Measurements from ENCODE around the gene MIR17HG.
A peak's percentile ranks its signal among the peaks of the same experiment; 100 is the strongest.

Gene MIR17HG

DNA sequence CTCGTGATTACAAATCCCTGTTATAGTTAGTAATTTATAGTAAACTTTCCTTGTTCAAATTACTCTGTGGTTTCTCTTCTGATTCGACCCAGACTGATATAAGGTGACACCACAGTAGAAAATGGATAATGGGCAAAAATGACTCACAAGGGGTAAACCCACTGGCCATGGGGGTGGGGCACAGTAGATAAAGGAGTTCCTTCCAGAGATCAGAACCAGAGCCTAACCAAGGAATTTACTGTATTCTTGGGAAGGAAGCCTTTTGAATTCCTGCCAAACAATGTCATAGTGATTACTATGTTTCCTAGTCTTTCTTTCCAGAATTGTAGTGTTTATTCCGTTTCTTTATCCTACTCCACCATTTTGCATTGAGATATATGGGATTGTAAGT, 21.9 kb downstream of the MIR17HG start:
- ATAC-seq, result peak; percentile 75 to 78

DNA sequence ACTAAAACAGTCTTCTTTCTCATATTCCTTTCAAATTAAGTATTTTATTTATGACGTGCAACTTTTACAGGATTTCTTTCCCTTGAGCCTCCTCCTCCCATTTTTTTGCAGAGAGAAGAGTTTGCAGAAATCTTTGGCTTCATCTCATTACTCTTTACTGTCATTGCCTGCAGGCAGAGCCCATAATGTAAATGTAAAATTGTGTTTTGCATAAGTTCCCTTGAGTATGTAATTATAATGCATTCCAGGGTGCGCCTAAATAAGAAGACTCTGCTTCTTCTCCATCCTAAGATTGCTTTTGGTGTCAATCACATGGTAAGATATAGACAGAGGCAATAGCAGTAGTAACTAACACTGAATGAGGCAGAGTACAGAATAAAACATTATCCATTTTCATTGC, 23.0 kb downstream of the MIR17HG start:
- no peak for ATAC-seq

DNA sequence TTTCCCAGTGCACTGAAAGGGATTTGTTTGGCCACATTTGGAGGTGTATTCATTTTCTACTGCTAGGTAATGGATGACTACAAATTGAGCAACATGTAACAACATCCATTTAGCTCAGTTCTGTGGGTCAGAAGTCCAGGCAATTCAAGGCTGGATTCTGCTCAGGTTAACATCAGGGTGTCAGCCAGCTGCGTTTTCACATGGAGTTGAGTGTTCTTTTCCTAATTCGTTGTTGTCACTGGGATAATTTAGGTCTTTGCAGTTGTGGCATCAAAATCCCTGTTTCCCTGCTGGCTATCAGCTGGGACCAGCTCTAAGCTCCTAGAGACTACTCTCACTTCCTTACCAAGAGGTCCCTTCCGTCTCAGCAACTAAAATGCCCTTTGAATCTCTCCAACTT, 25.4 kb downstream of the MIR17HG start:
- no peak for ATAC-seq

DNA sequence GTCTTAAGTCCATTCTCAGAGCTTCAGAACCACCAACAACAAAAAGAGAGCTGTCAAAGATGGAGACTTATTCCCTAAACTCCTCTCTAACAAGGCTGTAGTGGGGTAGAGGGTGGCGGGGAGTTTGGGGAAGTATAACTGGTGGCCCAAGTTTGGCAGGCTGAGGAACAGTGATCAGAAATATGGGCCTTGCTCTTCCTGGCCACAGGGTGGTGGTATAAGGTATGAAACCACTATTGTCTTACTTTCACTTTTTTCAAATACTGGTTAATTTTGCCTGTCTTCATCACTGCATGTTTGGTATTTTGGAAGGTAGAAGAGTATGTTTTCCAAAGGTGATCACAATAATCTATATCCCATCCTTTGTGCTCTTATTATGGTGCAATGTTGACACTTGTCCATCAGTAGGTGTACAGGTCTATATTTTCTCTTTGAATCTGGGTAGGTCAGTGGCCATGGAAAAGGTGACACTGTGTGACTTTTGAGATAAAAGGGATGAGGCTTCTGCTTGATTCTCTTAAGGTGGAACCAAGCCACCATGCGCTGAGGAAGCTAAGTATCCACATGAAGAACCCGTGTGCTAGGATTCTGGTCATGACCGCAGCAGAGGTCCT, 27.7 kb downstream of the MIR17HG start:
- peak; percentile 38 to 58 for ATAC-seq

DNA sequence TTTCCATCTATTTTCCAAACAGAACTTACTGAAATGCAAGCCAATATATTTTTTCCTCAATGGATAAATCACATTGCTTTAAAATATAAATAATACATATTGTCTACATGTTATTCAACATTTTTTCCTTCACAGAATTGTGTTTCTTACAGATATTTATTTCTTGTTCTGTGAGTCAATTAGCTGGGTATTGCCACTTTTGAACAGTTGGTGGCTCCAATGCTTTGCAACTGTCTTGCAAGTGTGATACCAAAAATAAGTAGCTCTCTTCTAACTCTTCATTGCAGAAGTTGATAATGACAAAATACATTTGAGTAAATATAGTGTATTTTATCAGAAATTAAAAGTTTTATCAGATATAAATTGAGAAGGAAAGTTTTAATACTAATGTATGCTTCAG, 33.9 kb downstream of the MIR17HG start:
- no peak for ATAC-seq

DNA sequence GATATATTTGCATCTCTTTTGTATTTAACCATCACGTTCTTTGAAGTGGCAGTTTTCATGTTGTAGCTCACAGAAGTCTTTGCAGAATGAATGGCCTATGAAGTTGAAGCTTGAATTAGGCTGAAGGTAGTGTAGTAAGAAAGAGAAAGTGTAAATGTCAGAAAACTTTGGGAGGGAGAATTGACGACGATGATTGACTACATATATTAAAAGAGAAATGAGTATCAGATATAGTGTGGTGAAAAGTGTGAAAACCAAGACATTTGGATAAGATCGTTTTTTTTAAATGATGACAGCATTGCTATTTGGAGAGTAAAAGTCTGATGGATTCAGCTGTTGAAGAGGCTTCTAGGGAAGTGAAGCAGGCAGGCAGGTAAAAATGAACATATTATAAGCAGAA, 36.3 kb downstream of the MIR17HG start:
- ATAC-seq, result no peak

DNA sequence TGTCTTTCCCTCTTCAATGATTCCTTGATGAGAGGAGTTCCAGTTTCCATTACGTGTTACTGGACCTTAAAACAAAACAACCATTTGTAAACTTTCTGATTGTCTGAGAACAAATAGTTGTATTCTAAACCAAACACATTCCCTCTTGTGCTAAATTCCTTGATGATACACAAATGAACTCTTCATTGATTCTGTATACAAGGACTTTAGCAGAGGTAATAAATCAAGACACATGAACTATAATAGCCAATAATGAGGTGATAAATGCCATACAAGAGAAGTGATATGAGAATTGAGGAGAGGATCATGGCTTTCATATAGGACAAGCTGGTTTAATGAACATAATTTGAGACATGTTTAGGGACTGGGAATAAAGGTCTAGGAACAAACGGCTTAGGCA, 37.4 kb downstream of the MIR17HG start:
- ATAC-seq, result no peak

DNA sequence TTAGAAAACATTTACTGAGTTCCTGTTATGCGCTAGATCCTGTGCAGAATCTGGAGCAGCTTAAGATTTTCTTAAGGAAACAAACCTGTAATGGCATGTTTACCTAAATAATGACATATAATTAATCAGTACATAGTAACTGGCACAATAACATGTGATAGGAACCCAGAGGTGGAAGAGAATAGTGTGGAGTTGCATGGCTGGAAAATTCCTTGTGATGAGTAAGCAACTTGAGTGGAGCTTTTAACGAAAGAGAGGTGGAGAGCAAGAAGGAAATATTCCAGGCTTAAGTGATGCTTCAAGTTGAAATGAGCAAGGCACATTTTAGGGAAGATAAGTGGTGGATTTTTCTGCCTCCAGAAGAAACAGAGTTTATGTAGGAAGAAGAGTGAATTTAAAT, 41.7 kb downstream of the MIR17HG start:
- no peak for ATAC-seq

DNA sequence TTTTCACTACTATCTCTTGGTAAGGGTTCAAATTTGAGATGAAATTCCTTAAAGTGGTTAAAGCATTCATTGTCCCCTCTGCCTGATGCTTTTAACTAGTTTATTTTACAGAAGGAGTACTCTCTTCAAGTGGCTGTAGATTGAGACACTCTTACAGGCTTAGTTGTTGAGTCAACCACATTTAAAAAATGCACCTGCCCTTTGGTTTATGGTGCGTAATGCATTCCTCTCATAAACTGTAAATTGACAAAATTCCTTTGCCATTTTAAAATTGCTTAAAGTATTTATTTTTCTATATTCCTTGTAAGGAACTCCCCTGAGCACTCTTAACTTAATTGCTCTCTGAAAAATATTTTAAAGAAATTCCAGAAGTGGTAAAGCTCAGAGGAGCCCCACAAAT, 50.1 kb downstream of the MIR17HG start:
- no peak for ATAC-seq

DNA sequence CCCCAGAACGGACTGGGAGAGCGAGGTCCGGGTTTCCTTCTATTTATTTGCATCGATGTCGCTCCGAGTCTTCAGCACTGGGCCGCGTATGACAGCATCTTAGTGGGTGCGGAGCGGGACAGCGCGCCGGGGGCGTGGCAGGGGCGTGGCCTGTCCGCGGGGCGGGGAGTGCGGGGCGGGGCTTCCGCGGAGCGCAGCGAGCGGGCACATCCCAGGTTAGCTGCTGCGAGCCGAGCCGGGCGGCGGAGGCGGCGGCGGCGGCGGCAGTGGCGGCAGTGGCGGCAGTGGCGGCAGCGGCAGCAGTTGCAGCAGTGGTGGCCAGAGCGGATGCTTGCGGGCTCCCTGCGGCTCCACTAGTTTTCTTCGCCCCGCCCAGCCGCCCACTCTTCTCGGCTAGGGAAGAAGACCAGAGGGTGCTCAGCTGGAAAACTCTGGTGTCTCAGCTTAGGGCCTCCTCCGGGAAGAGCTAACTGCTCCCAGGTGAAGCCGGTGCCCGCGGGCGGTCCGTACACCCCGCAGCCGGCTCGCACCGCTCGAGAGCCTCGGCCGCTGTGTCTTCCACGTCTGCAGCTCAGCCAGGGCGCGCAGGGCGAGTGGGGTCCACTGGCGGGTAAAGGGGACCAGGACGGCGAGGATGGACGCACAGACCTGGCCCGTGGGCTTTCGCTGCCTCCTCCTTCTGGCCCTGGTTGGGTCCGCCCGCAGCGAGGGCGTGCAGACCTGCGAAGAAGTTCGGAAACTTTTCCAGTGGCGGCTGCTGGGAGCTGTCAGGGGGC, 51.1 kb downstream of the MIR17HG start, which contains the start of gene GPC5:
Gene GPC5, plus strand, starts transcription at position 209 of the 776 bp plus-strand sequence.
- peak; percentile 99 for ATAC-seq

DNA sequence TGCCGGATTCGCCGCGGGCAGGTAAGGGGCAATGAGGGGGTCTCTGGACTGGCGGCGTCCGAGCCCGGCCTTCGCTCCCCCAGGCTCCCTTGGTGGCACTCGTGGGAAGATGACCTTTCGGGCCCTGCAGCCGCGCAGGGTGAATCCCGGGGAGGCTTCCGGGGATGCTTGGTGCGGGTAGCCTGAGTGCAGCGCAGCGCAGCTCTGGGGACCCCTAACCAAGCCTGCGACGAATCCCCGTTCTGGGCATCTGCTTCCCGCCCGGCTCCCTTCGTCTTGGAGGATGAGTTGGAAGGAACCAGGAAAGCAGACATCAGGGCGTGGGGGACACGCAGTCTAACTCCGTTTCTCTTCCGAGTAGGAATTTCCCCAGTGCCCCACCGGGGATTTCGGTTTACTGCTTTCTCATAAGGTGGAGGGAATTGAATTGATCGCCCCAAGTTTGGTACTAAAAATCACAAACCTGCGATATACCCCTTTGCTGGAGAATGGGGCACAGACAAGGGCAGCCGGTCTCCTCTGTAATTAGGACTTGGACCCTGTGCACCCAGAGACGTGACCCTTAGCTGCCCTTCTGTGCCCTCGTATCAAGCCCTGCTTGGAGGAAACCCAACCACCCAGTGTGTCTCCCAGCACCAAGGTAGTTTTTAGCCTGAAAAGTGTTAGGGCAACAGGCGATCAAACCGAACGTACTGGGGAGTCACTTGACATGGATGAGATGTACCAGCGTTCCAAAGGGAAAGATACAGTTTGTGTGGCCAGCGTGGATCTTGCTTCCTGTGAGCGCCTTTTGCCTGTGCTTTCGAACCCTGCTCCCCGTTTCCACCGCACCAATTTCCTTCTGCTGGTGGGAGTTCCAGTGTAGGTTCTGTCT, 51.9 kb downstream of the MIR17HG start:
- no peak for ATAC-seq

DNA sequence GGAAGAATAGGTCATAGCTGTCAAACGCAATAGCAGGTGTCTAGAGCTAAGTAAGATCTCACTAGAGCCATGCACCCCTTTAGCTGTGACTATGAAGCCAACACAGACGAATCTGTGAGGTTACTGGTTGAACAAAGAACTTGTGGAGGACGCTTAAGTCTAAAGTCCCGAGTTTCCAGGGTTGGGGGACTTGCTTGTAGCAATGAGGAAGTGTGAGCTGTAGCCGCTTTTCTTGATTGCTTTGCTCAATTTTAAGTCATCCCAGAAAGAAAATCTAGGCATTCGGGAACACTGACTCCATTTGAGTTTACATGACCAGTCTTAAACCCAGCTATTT, 52.5 kb downstream of the MIR17HG start:
- no peak for ATAC-seq

DNA sequence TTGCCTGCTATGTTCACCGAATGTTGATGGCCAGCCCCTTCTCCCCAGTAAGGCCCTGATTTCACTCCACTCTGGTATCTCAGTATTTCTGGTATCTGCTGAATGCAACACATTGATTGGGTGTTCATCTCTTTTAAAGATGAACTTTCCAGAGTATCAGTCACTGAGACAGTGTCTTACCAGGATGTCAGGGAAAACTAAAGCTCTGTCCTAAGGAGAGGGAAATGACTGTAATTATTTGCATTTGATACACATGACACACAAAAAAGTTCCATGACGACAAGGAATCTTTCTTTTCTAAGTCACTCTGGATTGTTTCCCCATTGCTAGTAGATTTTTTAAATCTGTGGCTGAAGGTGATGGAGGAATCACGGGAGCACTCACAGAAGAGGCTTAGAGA, 53.2 kb downstream of the MIR17HG start:
- no peak for ATAC-seq

DNA sequence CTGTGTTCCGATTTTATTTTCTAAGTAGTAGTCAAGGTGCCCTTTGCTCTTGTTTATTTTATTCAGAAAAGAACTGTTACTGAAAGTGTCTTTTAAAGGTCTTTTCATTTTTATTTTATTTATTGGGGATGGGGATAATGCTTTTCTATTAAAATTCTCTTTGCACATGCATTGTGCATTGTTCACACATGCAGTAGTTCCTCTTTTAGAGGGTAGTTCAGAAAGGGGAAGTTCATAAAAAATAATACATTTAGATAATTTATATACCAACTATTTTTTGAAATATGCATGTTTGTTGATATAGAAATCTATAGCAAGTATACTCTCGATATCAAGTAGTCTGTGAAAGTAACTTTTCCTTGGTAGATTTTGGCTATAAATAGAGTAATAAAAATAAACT, 54.4 kb downstream of the MIR17HG start:
- ATAC-seq, result no peak

All from activated CD4-positive, CD25-positive, alpha-beta regulatory T cell treated with anti-CD3 and anti-CD28 coated beads, Interleukin-2, amount 50 U/mL, for 24 hours (primary cell).